Breast epithelium (tissue), 3 donors: ENCODE results near the gene U2AF1L4.

Experiments used
- CTCF ChIP-seq, 3 donors: fragments of 450-650 bp; IDR thresholded peaks; one replicate each; pipeline ENCODE4 v1.5.1; 2016 to 2017; ENCODE audit warnings: antibody characterized with exemption in 3 of 3, mild to moderate bottlenecking in 3 of 3, moderate library complexity in 3 of 3
- POLR2A ChIP-seq: fragments of 450-650 bp; IDR thresholded peaks from one replicate; pipeline ENCODE4 v1.6.1; 2016; ENCODE audit warnings: antibody characterized with exemption, mild to moderate bottlenecking, moderate library complexity
- POLR2AphosphoS5 ChIP-seq, 3 donors: sonication (generic); formaldehyde crosslinking; IDR thresholded peaks; one replicate each; pipeline ENCODE4 v1.6.1; 2017; ENCODE audit warnings: antibody characterized with exemption in 3 of 3

- no peak for TF ChIP-seq POLR2AphosphoS5 (IDR thresholded peaks at IDR 0.05)
- no peak for TF ChIP-seq CTCF (IDR thresholded peaks at IDR 0.05)
- TF ChIP-seq POLR2A = no peak
These were observed 10.9 kb downstream of the U2AF1L4 start for GRCh38 chr19:35734273-35734672.
